Measurements from ENCODE around the gene SCIN. TPM values are rescaled to one million over a fixed set of nuclear protein-coding genes. Genes with fewer than 3 reads are reported as not detected.
A peak's percentile ranks its signal among the peaks of the same experiment; 100 is the strongest.
"Not testable (repeated sequence)": the region's sequence is repeated elsewhere in the genome, so short reads cannot be mapped to it uniquely, and the experiment has no call there.

The SCIN gene
- total RNA-seq, 2 donors from 2014 or later: 76.6 to 95.5 TPM

DNA sequence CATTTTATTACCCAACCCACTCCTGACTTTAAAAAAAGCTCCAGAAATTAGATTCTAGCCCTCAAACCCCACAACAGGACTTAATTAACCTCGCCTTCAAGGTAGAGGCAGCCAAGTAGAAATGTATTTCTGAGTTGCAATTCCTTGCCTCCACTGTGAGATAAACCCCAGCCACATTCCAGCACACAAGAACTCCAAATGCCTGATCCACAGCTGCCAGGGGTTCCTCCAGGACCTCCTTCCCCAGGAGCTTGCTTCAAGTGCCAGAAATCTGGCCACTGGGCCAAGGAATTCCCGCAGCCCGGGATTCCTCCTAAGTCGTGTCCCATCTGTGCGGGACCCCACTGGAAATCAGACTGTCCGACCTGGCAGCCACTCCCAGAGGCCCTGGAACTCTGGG, 91.1 kb downstream of the SCIN start:
- intact Hi-C loops (cut with DNase I, micrococcal nuclease): no loop called here
- DNase-seq (no peak), ATAC-seq (no peak)

DNA sequence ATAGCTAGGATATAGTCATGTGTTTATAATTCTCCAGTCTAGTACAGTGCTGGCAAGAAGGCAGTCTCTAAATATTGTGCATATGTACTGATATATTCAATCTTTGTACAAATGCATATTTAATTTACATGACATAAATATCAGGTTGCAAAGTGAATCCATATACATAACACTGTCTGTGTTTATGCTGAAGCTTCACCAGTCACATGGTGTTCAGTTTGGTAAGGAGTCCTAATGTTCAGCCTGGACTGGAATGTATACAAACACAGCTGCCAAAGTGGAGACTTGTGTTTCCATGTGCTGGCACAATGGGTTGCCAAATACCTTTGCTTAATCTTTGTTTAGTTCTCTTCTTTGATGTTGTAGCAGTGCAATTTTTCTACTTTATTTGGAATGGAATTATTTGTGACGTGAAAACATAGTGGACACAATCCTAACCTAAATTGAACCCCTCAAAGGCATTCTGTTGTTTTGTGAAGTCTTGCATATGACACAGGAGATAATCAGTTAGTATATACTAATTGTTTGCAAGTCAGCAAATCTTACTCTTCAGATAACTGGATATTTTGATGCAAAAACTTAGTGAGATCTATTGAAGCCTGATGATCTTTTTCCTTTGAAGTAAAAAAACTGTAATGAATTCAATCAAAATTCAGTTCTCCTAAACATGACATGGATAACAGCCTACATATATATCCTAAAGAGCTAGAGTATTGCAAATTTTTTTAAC, 99.6 kb downstream of the SCIN start:
- ATAC-seq (no peak), DNase-seq (no peak)
- intact Hi-C loops (cut with DNase I, micrococcal nuclease): no loop called here

DNA sequence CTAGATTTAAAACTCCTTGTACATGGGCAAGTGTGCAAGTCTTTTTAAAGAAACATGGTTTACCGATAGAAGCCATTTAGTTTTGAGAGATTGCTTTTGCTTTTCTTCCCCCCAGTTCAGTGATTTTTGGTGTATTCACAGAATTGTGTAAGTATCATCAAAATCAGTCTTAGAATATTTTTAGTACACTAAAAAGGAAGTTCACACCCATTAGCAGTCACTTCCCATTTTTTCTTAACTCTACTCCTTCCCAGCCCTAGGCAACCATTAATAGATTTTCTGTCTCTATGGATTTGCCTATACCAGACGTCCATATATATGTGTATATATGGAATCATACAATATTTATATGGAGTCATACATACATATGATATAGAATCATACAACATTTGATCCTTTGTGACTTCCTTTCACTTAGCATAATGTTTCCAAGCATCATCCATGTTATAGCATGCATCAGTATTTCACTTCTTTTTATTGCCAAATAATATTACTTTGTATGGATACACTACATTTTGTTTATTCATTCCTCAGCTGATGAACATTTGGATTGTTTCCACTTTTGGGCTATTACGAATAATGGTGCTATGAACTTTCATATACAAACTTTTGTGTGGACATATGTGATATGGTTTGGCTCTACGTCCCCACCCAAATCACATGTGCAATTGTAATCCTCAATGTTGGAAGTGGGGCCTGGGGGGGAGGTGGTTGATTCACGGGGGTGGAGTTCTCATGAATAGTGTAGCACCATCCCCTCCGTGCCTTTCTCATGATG, 100.4 kb downstream of the SCIN start:
- DNase-seq (no peak), ATAC-seq (no peak)
- intact Hi-C loops (cut with DNase I, micrococcal nuclease): no loop called here

DNA sequence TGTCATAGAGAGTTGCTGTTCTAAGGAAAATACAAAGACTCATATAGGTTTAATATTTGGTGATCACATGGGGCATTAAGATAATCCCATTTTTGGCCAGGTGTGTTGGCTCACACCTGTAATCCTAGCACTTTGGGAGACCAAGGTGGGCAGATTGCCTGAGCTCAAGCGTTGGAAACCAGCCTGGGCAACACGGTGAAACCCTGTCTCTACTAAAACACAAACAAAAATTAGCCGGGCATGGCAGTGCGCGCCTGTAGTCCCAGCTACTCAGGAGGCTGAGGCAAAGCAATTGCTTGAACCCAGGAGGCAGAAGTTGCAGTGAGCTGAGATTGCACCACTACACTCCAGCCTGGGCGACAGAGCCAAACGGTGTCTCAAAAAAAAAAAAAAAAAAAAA, 102.9 kb downstream of the SCIN start:
- ATAC-seq; intact Hi-C loops (cut with DNase I, micrococcal nuclease); DNase-seq: not testable (repeated sequence)

DNA sequence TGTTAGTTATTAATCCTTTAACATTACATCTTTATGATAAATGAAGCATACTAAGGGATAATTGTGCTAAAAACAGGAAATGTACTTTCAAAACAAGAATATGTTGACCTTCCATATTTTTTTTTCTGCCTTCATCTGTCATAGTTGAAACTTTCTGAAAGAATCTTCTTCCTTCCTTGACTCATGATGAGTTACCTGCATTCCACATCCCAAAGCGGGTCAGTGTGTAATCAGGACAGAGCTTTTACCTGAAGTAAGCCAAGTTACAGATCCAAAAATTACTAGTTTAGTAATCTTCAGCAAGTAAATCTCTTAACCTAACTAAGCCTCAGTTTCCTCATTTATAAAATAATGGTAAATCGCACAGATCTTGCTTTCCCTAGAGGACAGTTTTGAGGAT, 103.5 kb downstream of the SCIN start:
- intact Hi-C loops (cut with DNase I, micrococcal nuclease): no loop called here
- ATAC-seq (no peak), DNase-seq (no peak)

DNA sequence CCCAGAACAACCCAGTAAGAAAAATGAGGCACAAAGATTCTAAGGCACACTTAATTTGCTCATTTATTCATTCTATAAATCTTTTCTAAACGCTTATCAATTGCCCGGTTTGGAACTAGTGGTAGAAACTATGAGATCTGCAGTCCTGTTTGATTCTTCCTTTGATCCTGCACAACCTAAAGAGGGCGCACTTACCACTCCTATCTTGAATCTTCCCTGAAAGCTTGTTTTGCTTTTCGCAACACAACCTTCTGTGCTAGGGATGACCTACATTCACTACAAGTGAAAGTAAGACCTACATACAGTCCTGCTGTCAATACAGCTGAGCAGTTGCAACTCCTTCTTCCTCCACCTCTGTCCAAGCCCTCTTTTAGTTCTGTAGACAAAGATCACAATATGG, 104.3 kb downstream of the SCIN start:
- ATAC-seq (peak; percentile 77), DNase-seq (peak in 1 of 2 donors; percentile 18)
- intact Hi-C loops (cut with DNase I, micrococcal nuclease): no loop called here

DNA sequence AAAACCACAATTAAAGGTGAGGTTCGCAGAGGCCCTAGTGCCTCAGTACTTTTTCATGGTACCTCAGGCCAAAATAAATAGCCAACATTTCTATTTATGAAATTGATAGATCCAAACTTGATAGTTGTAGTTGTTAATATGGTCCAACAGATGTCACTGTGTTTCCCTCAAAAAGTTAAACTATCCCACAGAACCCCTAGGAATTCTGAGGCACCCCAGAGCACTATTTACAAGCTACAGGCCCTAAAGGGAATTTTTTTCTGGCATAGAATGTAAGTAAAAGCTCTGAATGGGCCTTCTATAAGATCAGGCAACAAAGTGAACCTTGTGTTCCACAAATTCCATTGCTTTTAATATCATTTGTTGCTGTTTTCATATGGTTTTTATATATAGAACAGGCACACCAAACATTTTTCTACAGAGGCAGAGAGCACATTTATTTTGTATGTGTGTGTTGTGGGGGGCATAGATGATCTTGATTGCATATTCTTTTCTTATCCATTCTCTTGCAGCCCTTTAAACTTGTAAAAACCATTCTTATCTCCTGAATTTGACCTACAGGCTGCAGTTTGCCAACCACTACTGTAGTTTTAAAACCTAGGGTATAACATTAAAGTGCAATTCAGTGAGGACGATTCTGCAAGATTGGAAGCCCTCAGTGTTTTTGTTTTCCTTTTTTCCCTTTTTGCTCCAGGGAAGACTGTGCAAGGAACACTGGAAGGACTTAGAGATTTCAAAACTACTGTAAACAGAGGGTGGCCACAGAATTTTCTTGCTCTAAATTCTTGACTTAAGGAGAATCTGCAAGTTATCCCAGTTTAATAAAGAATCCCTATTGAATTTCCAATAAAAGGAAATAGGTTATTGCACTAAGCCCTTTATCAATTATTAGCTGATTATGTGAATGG, 113.4 kb downstream of the SCIN start:
- intact Hi-C loops (cut with DNase I, micrococcal nuclease): no loop called here
- DNase-seq (no peak), ATAC-seq (no peak)

DNA sequence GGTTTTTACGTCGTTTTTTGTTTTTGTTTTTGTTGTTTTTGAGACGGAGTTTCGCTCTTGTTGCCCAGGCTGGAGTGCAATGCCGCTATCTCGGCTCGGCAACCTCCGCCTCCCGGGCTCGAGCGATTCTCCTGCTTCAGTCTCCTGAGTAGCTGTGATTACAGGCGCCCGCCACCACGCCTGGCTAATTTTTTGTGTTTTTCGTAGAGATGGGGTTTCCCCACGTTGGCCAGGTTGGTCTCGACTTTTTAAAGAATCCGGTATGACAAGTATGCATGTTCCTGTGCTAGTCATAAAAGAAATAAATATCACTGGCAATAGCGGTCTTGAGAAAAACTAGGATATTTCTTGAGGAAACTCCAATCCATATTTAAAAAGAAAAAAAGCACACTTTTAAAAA, 114.2 kb downstream of the SCIN start:
- ATAC-seq: no peak
- intact Hi-C loops (cut with DNase I, micrococcal nuclease): no loop called here
- DNase-seq: no peak

DNA sequence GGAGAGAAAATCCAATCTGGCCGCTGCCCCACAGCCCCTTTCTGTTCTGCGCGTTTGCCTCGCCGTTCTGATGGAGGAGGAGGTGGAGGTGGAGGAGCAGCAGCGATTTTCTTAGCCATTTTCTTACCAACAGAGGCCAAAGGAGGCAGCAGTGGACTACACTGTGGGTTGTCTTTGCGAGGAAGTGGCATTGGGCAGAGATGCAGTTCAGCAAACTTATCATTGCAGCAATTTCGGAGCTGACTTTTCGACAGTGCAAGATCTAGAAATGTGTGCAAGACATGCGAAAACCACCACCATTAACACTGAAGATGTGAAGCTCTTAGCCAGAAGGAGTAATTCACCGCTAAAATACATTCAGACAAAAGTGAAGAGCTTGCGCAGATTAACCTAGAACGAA, 115.0 kb downstream of the SCIN start:
- no peak for ATAC-seq
- intact Hi-C loops (cut with DNase I, micrococcal nuclease): no loop called here

DNA sequence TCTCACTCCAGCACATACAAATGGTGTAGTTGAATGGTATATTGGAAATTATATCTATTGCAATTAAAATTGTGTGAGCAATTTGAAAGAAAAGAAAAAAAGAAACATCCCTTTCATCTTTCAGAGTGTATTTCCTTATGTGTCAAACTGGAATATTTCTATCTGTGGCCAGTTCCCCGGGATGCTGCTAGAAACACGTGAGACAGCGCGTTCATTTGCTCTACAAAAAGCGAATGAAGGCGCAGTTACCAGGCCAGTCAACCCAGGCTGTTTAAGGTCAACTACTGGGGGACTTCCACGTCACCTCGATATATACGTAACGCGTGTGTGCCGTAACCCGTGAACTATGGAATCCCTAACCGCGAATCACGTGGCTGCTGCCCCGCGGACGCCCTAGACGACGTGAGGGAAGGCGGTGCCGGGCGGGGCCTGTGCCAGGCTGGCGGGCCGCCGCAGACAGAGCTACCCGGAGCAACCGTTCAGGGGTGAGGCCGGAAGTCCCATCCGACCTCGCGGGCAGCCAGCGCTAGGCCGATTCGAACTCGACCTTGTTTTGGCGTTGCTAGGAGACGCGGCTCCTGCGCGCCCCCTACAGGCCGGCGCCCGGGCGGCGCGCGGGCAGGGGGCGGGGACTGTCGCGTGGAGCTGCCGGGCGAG, 115.8 kb downstream of the SCIN start:
- intact Hi-C loops (cut with DNase I, micrococcal nuclease): no loop called here
- ATAC-seq (peak; percentile 79), DNase-seq (peak; percentile 96 to 97)

More for the DNA sequence above, 115.0 kb downstream of the SCIN start:
- DNase-seq: peak; percentile 15 to 35

DNA sequence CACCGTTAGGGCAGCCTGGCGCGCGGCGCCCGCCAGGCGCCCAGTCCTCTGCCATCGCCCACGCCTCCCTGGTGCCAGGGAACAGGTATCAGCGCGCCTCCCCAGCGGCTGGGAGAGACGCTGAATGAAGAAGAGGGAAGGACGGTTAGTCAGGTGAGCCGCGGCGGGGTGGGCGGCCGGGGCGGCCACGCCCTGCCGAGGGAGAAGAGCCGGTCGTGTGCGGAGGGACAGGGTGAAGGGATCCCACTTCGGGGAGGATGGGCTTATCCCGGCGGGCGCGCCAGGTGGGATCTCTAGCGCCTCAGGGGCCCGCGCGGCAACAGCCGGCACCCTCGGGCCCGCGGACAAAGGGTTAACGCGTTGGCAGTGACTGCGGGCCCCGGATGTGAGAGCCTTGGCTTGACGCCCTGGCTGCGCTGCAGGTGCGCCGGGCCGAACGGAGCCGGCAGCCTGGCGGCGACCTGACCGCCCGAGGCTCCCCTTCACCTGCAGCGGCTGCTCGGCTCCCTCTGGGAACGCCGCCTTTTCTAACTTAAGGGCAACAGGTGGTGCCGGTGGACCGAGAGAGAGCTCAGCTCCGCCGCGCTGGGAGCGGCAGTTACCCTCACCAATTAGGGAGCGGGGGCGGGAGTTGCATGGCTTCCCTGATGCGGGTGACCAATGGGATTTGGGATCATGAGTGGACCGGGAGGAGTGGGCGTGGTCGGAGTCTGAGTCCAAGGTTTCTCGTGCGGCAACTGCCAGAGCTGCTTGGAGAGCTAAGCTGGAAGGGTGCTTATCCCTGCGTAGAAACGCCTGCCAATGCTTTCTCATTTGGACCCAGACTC, 116.6 kb downstream of the SCIN start, which contains the start of gene ARL4A:
ARL4A (plus strand) TSS at position 743 of the 827 bp plus-strand sequence. CDS start 622 bp downstream, outside the sequence.
- DNase-seq (peak; percentile 99), ATAC-seq (peak; percentile 84)
- intact Hi-C loops (cut with DNase I, micrococcal nuclease): no loop called here

DNA sequence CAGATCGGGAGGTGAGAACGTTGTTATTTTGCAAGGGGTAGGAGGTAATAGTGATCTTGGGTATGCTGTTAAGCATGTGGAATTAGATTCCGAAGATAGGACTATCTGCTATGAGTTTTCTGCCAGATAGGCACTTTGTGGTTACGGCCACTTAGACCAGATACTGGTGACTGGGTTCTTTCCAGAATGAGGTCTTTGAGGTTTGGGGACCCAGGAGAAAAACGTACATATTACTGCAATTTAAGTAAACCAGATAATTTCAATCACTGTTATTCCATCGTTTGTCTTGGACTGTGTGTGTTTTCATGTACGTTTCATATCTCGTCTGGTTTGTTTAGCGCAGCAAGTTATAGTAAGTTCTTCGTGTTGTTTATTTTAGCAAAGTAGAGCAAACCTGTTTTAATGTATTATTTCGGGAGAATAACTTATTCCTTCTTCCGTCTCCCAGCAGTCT, 117.2 kb downstream of the SCIN start:
- ATAC-seq (peak; percentile 0), DNase-seq (no peak)
- intact Hi-C loops (cut with DNase I, micrococcal nuclease): no loop called here

DNA sequence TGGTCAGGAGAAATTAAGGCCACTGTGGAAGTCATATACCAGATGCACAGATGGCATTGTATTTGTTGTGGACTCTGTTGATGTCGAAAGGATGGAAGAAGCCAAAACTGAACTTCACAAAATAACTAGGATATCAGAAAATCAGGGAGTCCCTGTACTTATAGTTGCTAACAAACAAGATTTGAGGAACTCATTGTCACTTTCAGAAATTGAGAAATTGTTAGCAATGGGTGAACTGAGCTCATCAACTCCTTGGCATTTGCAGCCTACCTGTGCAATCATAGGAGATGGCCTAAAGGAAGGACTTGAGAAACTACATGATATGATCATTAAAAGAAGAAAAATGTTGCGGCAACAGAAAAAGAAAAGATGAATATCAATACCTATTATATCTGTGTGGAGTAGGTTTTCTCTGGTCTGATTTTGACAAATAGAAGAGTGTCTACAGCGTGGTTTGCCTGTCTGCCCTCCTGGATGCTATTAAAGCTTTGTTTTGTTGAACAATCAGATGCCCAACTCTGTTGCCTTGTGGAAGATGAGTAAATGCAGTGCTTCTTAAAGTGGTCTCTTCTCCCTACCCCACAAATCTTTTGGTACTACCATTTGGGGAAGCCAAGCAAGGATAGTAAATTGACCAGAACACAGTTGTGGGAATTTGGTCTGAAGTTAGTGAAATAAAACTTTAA, 118.1 kb downstream of the SCIN start:
- ATAC-seq; DNase-seq; intact Hi-C loops (cut with DNase I, micrococcal nuclease): not testable (repeated sequence)

DNA sequence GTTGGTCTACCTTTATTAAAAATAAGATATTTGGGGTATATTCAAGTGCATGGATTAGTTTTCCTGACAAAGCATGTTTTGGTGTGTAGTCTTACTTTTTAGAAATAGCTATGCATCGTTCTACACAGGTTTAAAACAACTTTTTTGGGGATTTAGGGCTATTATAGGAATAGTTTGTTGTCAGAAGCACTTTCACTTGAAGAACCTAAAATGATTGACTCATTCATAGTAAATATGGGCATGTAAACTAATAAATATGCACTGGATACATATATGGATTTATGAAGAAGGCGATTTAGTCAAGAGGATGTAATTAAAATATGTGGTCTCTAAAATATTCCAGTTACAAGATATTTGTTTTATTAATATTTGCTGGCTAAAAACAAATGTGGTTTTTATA, 118.9 kb downstream of the SCIN start:
- no peak for DNase-seq
- no peak for ATAC-seq
- intact Hi-C loops (cut with DNase I, micrococcal nuclease): no loop called here

DNA sequence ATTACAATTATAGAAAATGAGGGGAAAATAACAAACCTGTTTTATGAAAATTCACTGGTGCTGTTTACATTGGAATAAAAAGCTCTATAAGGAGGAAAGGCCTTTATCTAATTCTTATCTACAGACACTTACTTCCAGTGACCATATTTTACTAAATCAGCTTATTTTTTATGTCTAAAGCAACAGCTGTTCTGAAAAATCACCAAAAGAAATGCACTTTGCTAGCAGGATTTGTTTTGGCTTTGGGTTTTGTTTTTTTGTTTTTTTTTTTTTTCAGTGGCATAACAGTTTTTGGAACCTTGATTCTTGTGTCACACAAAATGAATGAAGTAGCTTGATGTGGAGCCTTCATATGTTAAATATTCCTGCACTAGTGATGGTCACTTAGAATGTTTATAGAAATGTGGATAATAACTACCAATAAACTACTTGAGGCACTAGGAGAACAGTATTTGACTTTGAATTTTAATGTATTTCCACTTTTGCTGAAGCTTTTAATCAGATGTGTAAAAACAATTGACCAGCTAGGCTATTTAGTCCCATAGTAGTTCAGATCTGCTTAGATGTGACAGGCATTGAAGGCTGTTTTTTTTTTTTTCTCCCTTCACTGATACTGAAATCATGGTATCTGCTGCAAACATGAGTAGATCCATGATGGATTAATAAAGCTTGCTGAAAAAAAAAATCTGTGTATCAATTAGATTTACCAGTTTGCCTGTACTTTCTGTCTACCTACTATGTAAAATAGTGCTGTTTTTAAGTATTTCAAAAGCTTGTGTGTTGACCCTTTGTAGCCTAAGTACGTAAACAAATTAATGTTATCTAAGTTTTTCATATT, 119.7 kb downstream of the SCIN start:
- ATAC-seq: no peak
- no peak for DNase-seq
- intact Hi-C loops (cut with DNase I, micrococcal nuclease): no loop called here

DNA sequence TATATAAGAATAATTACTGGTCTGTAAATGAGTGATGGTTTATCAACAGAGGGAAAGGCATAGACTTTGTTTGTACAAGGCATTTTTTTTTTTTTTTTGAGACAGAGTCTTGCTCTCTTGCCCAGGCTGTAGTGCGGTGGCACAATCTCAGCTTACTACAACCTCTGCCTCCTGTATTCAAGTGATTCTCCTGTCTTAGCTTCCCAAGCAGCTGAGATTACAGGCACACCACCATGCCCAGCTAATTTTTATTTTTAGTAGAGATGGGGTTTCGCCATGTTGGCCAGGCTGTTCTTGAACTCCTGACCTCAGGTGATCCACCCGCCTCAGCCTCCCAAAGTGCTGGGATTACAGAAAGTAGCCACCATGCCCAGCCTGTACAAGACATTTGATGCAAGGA, 120.9 kb downstream of the SCIN start:
- DNase-seq; intact Hi-C loops (cut with DNase I, micrococcal nuclease); ATAC-seq: not testable (repeated sequence)

Measured in left colon (tissue), 2 donors.